Osteocyte (in vitro differentiated cells): ENCODE results near the gene TDRD3. TPM values are rescaled to one million over a fixed set of nuclear protein-coding genes. Genes with fewer than 3 reads are reported as not detected.
"Not testable (repeated sequence)": the region's sequence is repeated elsewhere in the genome, so short reads cannot be mapped to it uniquely, and the experiment has no call there.

Source experiments
- DNase-seq: peaks from one replicate; pipeline ENCODE4 v3.0.0; 2021; ENCODE audit warnings: mixed read lengths; ENCODE audit not compliant: unreplicated experiment; ENCODE audit errors: extremely low spot score
- H3K27ac Mint-ChIP-seq: one replicate; pipeline ENCODE4 v1.8.0; 2021; ENCODE audit warnings: mild to moderate bottlenecking, mixed read lengths; ENCODE audit not compliant: unreplicated experiment
- H3K27me3 Mint-ChIP-seq: one replicate; pipeline ENCODE4 v1.8.0; 2021; ENCODE audit warnings: mixed read lengths; ENCODE audit not compliant: unreplicated experiment
- H3K36me3 Mint-ChIP-seq: one replicate; pipeline ENCODE4 v1.8.0; 2021; ENCODE audit warnings: mixed read lengths; ENCODE audit not compliant: unreplicated experiment
- H3K4me1 Mint-ChIP-seq: one replicate; pipeline ENCODE4 v1.8.0; 2021; ENCODE audit warnings: mixed read lengths; ENCODE audit not compliant: unreplicated experiment
- H3K4me3 Mint-ChIP-seq: one replicate; pipeline ENCODE4 v1.8.0; 2021; ENCODE audit warnings: mild to moderate bottlenecking, moderate library complexity, mixed read lengths; ENCODE audit not compliant: unreplicated experiment
- H3K9me3 Mint-ChIP-seq: one replicate; pipeline ENCODE4 v1.8.0; 2021; ENCODE audit warnings: mixed read lengths; ENCODE audit not compliant: unreplicated experiment
- CTCF ChIP-seq: fragments of 200-600 bp; sonication (generic); IDR thresholded peaks from 2 replicates; pipeline ENCODE4 v1.5.0; 2021; ENCODE audit warnings: antibody characterized with exemption, mild to moderate bottlenecking, moderate library complexity
- total RNA-seq: library from RNA; stranded (reverse); gene quantifications from 2 replicates; pipeline ENCODE4 v1.2.1, GENCODE V29; 2021

TDRD3 gene
- total RNA-seq, 1 donor from 2014 or later: 27.6 TPM

- DNase-seq: no peak
- no peaks in the 10 kb centered on the region for H3K27me3 Mint-ChIP-seq
- H3K27ac Mint-ChIP-seq: peak overlapping the region; percentile 96
- TF ChIP-seq CTCF: no peak
- no peaks in the 10 kb centered on the region for H3K36me3 Mint-ChIP-seq
- peaks cover 18% of the 10 kb centered on the region for H3K4me1 Mint-ChIP-seq
- peak overlapping the region; percentile 87 for H3K4me3 Mint-ChIP-seq
- H3K9me3 Mint-ChIP-seq: no peaks in the 10 kb centered on the region
Observed at GRCh38 chr13:60397704-60398378, 821 bp downstream of the TDRD3 start.

- H3K9me3 Mint-ChIP-seq: no peaks in the 10 kb centered on the region
- H3K27me3 Mint-ChIP-seq: no peaks in the 10 kb centered on the region
- peak overlapping the region; percentile 96 for H3K27ac Mint-ChIP-seq
- H3K4me1 Mint-ChIP-seq: peaks cover 18% of the 10 kb centered on the region
- H3K36me3 Mint-ChIP-seq: no peaks in the 10 kb centered on the region
- no peak for DNase-seq
- peak overlapping the region; percentile 87 for H3K4me3 Mint-ChIP-seq
- no peak for TF ChIP-seq CTCF
Observed at GRCh38 chr13:60398379-60398891, 1.4 kb downstream of the TDRD3 start.

GRCh38 chr13:60398907-60399589 is 2.0 kb downstream of the TDRD3 start:
- Mint-ChIP-seq H3K4me3 (peak overlapping the region; percentile 87), H3K4me1 (peaks cover 18% of the 10 kb centered on the region), H3K9me3 (no peaks in the 10 kb centered on the region), H3K27ac (peak overlapping the region; percentile 96), H3K27me3 (no peaks in the 10 kb centered on the region), H3K36me3 (no peaks in the 10 kb centered on the region)
- TF ChIP-seq CTCF: no peak
- no peak for DNase-seq

GRCh38 chr13:60402022-60402421 is 5.0 kb downstream of the TDRD3 start:
- no peaks in the 10 kb centered on the region for H3K36me3 Mint-ChIP-seq
- H3K4me1 Mint-ChIP-seq: peaks cover 17% of the 10 kb centered on the region
- no peak overlapping the region for H3K27ac Mint-ChIP-seq
- H3K9me3 Mint-ChIP-seq: no peaks in the 10 kb centered on the region
- H3K27me3 Mint-ChIP-seq: no peaks in the 10 kb centered on the region
- no peak overlapping the region for H3K4me3 Mint-ChIP-seq
- no peak for TF ChIP-seq CTCF
- DNase-seq: no peak

GRCh38 chr13:60407095-60407494 is 10.1 kb downstream of the TDRD3 start:
- Mint-ChIP-seq H3K27ac (no peak overlapping the region), H3K4me1 (peaks cover 10% of the 10 kb centered on the region), H3K27me3 (no peaks in the 10 kb centered on the region), H3K36me3 (peaks cover 6% of the 10 kb centered on the region), H3K4me3 (no peak overlapping the region), H3K9me3 (no peaks in the 10 kb centered on the region)
- DNase-seq: no peak
- TF ChIP-seq CTCF: no peak

- not testable (repeated sequence) for H3K4me3 Mint-ChIP-seq, H3K27ac Mint-ChIP-seq, H3K36me3 Mint-ChIP-seq, DNase-seq, H3K9me3 Mint-ChIP-seq, H3K27me3 Mint-ChIP-seq
- peaks cover 14% of the 10 kb centered on the region for H3K4me1 Mint-ChIP-seq
Observed at GRCh38 chr13:60407852-60408251, 10.8 kb downstream of the TDRD3 start.

- DNase-seq, H3K27me3 Mint-ChIP-seq, H3K36me3 Mint-ChIP-seq, H3K27ac Mint-ChIP-seq, H3K9me3 Mint-ChIP-seq, H3K4me3 Mint-ChIP-seq: not testable (repeated sequence)
- H3K4me1 Mint-ChIP-seq: peaks cover 14% of the 10 kb centered on the region
Observed at GRCh38 chr13:60409574-60410292, 12.7 kb downstream of the TDRD3 start.
